GM10248 (cell line): ENCODE measurements around the gene MLN.

Source experiments
- CTCF ChIA-PET: fragments of 300-600 bp; sonication (Branson Sonifier 250); formaldehyde crosslinking; extraction: SDS; loops from one replicate; lab custom pipeline; 2021; ENCODE audit warnings: antibody characterized with exemption; lab: Yijun Ruan, JAX
- POLR2A ChIA-PET: fragments of 350-650 bp; sonication (Branson Sonifier 250); formaldehyde crosslinking; extraction: SDS; loops from one replicate; lab custom pipeline; 2020; ENCODE audit warnings: antibody characterized with exemption; lab: Yijun Ruan, JAX
- DNase-seq: peaks from one replicate; pipeline ENCODE4 v3.0.0; 2012; ENCODE audit errors: extremely low spot score
- CTCF ChIP-seq: IDR thresholded peaks from 2 replicates; pipeline ENCODE4 v1.5.1; 2012; ENCODE audit warnings: mild to moderate bottlenecking, low read depth; ENCODE audit errors: extremely low read depth, missing control alignments, control extremely low read depth

MLN gene

GRCh38 chr6:33828764-33829731 lies 25.2 kb upstream of the MLN start:
- ChIA-PET CTCF (interaction anchor here (0.9 kb wide), 1 partner anchor 58 kb away, joined by 4 read pairs; no protein-coding TSS in a partner anchor), POLR2A (interaction anchor here (0.6 kb wide), 1 partner anchor 303 kb away, joined by 3 read pairs; no protein-coding TSS in a partner anchor)
- no peak for TF ChIP-seq CTCF
- DNase-seq: no peak

- DNase-seq: no peak
- CTCF ChIA-PET: interaction anchor here (0.9 kb wide), 1 partner anchor 57 kb away, joined by 4 read pairs; no protein-coding TSS in a partner anchor
- POLR2A ChIA-PET: no interaction called here
- no peak for TF ChIP-seq CTCF
Measured at GRCh38 chr6:33828452-33828763, 24.6 kb upstream of the MLN start.

GRCh38 chr6:33827546-33828451 lies 24.0 kb upstream of the MLN start:
- CTCF ChIA-PET: interaction anchor here (0.9 to 1.5 kb wide), 2 partner anchors 12 to 57 kb away, joined by 4 read pairs; no protein-coding TSS in a partner anchor
- POLR2A ChIA-PET: no interaction called here
- no peak for TF ChIP-seq CTCF
- DNase-seq: no peak

GRCh38 chr6:33826537-33826936 lies 22.7 kb upstream of the MLN start:
- TF ChIP-seq CTCF: no peak
- POLR2A ChIA-PET: no interaction called here
- CTCF ChIA-PET: interaction anchor here (1.5 kb wide), 1 partner anchor 13 kb away, joined by 4 read pairs; no protein-coding TSS in a partner anchor
- no peak for DNase-seq

- CTCF ChIA-PET: no interaction called here
- POLR2A ChIA-PET: no interaction called here
- DNase-seq: no peak
Measured at GRCh38 chr6:33824461-33825154, 20.8 kb upstream of the MLN start.

More at GRCh38 chr6:33824461-33825154, 20.8 kb upstream of the MLN start:
- no peak for TF ChIP-seq CTCF
